GM21529 (cell line): Measurements from ENCODE around the gene DTNB.

Experiments used
- ATAC-seq: cut with Tn5 transposase; IDR thresholded peaks from one replicate; pipeline ENCODE4 v1.9.1; 2021; ENCODE audit not compliant: unreplicated experiment

The DTNB gene

GRCh38 chr2:25332571-25332970 is 340.8 kb downstream of the DTNB start:
- no peak for ATAC-seq

- no peak for ATAC-seq
Measured at GRCh38 chr2:25331686-25332365, 341.6 kb downstream of the DTNB start.

GRCh38 chr2:25330937-25331336 is 342.4 kb downstream of the DTNB start:
- no peak for ATAC-seq

- no peak for ATAC-seq
Measured at GRCh38 chr2:25330273-25330672, 343.1 kb downstream of the DTNB start.

GRCh38 chr2:25328152-25329085 is 345.0 kb downstream of the DTNB start:
- ATAC-seq = no peak
